Stimulated activated CD4-positive, alpha-beta T cell treated with anti-CD3 and anti-CD28 coated beads, Interleukin-15, amount 100 ng/mL, for 24 hours (primary cell): Measurements from ENCODE around the gene TMPRSS9.

Experiments used
- DNase-seq: peaks from one replicate; pipeline ENCODE4 v3.0.0-alpha.2; 2020

The TMPRSS9 gene

DNA sequence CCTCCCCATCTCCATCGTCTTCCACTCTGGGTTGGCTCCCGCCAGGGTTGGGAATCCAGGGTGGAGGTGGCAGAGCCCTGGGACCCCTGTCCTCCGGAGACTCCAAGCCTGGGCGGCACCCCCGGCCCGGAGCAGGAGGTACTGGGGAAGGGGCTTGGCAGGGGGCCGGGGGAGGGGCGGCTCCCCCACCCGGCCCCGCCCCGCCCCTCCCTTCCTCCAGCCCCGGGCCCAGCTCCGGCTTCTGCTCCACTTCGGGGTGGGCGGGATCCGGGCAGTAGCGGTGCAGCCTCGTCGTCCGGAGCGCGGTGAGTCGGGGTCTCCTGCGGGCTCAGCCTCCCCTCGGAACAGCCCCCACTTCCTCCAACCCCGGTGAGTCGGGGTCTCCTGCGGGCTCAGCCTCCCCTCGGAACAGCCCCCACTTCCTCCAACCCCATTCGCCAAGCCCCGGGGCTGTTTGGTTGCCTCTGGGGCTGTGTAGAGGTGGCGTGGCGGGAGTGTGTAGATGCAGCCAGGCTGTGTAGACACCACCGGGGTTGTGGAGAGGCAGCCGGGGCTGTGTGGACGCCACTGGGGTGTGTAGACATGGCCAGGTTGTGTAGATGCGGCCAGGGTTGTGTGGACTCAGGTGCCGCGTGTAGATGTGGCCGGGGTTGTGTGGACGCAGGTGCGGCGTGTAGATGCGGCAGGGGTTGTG, at the start of gene TMPRSS9:
Gene TMPRSS9, plus strand, starts transcription at position 274 of the 694 bp plus-strand sequence. CDS start 29,521 bp downstream, outside the sequence.
- DNase-seq: no peak

DNA sequence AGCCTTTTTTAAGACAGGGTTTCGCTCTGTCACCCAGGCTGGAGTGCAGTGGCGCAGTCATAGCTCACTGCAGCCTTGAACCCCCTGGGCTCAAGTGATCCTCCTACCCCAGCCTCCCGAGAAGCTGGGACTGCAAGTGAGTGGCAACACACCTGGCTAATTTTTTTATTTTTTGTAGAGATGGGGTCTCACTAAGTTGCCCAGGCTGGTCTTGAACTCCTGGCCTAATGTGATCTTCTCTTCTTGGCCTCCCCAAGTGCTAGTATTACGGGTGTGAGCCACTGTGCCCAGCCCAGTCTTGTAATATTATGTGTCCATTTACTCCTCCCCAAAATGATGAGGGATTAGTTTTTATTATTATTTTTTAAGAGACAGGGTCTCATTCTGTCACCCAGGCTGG, 49.0 kb upstream of the TMPRSS9 start:
- no peak for DNase-seq

DNA sequence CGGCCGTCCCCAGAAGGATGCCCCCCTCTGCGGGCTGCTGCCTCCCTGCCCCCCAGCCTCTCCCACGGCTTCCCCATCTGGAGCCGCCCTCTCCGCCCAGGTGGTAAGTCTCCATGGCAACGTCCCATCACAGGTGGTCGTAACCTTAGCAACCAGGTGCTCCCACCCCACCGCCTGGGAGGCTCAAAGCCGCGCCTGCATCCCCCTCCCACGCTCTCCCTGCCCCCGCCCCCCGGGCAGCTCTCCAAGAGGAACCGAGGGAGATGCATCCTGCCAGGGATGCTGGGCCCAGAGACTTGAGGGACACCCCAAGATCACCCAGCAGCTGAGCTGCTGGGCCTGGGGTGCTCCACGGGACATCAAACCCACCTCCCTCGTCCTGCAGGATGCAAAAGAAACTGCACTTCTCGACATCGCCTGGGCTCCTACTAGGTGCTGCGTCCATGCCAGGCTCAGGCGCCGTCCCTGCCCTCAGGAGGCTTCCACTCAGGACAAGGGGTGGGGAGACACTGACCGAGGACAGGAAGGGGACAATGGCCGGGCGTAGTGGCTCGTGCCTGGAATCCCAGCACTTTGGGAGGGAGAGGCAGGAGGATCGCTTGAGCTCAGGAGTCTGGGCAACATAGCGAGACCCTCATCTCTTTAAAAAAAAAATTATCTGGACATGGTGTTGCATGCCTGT, 47.1 kb upstream of the TMPRSS9 start:
- no peak for DNase-seq

DNA sequence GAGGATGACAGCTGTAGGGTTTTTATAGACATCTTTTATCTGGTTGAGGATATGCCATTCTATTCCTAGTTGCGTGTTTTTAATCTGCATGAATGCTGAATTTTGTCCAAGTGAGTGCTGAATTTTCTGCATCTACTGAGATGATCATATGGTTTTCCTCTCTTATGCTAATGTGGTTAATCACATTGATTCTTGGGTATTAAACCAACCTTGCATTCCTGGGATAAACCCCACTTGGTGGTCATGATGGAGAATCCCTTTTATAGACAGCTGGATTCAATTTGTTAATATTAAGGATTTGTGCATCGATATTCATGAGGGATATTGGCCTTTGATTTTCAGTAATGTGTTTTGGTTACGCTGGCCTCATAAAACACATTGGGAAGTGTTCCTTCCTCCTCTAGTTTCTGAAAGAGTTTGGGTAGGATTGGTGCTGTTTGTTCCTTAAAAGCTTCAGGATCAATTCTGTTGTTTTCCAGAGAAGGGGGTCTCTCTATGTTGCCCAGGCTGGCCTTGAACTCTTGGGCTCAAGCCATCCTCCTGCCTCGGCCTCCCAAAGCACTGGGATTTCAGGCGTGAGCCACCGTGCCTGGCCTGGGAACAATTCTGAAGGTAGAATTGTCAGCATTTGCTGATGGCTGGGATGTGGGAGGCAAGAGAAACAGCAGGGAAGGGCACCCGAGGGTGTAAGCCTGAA, 44.8 kb upstream of the TMPRSS9 start:
- DNase-seq: no peak

DNA sequence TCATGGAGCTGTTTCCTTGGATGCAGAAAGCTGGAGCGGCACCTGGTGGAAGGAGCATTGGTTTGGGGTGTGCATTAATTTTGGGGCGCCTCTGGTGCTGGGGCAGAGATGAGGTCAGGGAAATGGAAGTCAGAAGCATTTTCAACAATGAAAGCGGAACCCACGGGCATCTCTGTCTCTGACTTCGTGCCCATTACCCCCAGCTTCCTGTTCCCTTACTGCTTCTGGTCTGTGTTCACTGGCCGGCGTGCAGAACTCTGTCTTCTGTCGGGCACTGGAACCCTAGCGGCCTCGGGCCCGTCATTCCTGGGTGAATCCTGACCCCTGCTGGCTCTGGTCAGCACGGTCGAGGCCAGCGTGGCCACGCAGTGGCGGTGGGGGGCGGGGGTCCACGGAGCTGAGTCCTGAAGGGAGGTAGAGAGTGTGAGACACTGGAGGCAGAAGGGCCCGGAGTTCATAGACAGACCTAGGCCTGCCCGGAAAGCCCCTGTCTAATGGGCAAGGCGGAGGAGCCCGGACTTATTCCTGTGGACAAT, 44.2 kb upstream of the TMPRSS9 start:
- peak; percentile 32 for DNase-seq

DNA sequence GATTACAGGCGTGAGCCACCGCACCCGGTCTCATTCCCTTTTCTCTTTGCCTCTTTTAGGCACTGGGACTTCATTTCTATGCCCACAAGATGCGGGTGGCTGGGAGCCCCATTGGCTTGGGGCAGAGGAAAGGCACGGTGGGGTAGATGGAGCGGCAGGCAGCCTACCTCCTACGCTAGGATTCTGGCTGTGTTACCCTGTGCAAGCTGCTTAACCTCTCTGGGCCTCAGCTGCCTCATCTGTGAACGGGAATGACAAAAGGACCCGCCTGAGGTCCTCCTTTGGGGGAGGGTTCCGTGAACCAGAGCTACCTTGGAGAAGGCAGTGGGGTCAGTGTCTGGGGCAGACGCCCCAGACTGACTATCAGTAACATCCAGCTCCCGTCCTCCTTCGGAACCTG, 42.8 kb upstream of the TMPRSS9 start:
- DNase-seq: no peak

DNA sequence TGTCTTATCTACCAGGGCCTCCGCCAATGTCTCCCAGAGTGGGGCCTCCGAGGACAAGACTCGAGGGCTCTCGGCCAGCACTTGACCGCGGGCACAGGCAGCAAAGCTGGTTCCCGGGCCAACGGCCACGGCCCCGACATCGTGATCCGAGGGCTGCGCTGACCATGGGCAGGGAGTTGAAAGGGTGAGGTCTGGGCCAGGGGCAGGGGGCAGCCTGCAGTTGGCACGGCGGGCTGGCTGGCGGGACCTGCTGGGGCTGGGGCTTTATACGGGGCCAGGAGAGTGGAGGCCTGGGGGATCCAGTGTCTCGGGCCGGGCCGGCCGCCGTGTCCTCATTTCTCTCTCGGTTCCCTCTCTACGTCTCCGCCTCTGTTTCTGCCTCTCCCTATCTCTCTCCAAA, 42.3 kb upstream of the TMPRSS9 start:
- no peak for DNase-seq

DNA sequence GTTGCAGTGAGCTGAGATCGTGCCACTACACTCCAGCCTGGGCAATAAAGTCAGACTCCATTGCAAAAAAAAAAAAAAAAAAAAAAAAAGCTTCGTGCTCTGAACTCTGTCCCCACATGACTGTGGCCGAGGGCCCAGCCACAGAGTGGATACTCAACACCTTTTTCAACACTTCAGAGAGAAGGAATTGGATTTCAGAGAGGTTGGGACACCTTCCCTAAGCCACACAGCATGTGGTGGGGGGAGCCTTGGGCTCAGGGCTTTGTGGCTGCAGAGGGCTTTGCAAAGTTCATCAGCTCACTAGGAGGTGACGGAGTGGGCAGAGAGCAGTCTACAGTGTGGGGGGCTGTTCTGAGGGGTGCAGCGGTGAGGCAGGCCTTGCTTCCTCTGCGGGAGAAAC, 41.1 kb upstream of the TMPRSS9 start:
- DNase-seq: no peak

DNA sequence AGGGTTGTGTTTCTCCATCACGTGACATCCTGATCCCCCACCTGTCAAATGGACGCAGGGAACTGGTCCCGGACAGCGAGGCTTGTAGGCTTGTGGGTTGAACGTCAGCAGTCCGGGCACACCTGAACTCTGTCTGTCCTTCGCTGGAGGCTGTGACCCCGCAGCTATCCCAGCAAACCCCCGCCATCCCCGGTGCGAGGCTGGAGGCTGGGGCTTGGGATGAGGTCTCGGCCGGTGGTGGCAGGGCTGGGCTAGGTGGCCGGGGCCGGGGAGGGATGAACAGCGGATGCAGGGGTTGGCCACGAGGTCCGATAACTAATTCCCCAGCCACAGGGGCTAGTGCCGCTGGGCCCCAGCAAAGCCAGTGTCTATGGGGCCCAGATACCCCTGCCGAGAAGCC, 40.5 kb upstream of the TMPRSS9 start:
- no peak for DNase-seq

DNA sequence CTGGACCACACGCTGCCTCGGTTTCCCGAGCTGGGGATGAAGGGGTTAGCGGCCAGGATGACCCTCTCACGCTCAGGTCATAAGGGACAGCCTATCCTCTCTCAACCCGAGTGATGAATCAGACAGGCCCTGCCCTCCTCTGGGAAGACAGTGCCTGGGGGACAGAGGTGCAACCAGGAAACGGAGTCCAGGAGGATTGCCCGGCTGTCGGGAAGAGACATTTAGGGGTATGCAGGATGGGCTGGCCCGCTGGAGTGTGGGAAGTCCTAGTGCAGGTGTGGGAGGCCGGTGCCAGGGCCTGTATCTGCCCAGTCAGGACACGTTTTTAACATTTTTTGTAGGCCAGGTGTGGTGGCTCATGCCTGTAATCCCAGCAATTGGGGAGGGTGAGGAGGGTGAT, 40.0 kb upstream of the TMPRSS9 start:
- DNase-seq: no peak

DNA sequence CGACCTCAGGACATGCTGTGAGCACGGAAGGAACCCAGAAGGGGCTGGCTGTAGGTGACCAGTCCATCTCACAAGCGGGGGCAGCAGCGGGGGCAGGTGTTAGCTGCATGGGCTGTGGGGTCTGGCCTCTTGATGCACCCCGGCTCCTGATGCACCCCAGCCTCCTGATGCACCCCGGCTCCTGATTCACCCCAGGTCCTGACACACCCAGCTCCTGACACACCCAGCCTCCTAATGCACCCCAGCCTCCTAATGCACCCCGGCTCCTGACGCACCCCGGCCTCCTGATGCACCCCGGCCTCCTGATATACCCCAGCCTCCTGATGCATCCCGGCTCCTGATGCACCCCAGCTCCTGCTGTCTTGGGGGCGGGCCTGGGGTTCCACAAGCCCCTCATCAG, 39.1 kb upstream of the TMPRSS9 start:
- no peak for DNase-seq

DNA sequence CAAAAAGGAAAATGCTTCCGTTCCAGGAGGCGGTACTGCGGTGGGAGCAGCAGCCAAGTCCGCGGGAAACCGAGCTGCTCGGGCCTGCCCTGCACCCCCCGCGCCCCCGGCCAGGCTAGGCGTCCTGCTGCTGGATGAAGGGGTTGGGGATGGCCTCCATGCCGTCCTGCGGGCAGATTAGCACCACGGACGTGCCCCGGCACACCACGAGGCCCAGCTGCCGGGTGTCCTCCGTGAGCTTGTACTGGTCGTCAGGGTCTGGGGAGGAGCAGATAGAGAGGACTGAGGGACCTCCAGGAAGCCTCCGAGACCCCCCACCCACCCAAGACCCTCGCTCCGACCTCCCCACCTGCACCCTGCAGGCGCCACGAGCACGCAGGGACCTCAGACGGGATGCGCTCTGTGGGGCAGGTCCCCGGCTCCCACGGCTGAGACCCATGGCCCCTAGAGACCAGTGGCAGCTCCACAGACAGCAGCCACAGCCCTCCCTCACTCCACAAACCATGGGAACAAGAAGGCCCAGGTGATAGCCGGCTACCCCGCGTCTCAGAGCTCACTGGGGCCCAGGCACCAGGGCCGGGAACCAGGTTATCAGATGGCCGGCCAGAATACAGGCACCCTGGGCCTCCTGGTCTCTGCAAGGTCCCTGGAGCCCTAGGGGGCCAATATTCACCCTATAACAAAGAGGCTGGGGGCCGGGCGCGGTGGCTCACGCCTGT, 38.3 kb upstream of the TMPRSS9 start:
- no peak for DNase-seq

DNA sequence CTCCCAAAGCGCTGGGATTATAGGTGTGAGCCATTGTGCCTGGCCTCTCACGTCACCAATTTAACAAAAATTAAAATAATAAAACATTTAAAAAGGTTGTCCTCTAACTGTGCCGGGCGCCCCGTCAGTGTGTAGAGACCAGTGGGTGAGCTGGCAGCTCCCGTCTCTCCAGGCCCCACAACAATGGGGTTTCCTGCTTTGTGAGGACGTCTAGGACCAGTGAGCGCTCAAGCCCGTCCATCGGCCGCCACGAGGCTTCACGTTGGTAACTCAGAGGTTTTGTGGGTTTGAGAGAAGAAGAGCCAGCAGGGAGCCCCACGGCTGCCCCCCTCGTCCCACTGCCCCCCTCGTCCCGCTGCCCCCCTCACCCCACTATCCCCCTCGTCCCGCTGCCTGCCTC, 36.4 kb upstream of the TMPRSS9 start:
- DNase-seq: no peak

DNA sequence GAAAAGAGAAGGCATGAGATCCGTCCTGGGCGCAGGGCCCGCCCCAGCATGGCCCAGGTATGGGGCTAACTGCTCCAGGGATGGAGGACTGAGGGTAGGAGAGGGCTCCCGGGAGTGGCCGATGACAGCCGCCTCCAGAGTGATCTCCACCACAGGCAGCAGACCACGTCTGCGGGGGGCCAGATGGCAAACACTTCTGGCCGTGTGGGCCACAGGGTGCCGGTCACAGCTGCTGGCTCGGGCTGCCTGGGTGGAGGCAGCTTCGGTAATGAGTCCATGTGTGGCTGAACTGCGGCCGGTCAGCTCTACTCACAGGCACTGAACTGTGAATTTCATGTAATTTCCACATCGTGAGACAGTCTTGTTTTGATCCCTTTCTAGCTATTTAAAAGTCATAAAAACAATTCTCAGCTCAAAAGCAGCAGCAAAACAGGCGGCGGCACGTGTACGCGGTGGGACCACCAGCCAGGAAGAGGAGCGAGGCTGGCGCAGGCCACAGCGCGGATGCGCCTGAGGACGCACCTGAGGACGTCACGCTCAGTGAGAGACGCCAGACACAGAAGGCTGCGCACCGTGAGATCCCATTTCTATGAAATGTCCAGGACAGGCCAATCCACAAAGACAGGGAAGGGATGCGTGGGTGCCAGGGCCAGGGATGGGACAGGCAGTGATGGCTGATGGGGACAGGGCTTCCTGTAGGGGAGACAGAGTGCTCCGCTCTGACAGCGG, 35.7 kb upstream of the TMPRSS9 start:
- no peak for DNase-seq

DNA sequence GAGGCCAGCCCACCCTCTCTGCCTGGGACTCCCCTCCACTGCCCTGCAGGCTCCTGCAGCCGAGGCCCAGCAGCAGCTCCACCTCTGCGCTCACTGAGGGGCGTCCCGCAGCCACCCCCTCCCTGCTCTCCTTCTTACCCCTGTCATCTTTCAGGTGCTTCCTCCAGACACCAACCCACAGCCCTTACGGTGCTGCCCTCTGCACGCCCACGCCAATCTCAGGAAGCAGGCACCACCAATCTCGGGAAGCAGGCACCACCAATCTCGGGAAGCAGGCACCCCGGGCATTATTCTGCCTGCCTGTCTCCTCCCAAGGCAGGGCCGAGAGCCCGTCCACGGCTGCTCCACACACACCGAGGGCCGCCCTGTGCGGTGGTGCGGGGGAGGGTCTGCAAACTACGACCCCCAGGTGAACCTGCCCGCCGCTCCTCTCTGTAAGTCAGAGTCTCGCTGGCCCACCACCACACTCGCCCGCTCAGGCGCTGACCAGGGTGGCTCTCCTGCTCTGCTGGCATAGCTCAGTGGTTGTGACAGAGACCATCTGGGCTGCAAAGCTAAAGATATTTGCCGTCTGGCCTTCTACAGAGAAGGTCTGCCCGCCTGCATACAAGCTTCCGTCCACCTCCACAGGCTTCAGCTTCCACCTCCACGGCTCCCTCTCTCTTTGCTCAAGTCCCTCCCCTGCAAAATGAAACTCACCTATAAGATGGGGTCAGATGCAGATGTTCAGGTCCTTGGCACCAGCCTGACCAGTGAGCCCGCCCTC, 34.6 kb upstream of the TMPRSS9 start:
- no peak for DNase-seq

DNA sequence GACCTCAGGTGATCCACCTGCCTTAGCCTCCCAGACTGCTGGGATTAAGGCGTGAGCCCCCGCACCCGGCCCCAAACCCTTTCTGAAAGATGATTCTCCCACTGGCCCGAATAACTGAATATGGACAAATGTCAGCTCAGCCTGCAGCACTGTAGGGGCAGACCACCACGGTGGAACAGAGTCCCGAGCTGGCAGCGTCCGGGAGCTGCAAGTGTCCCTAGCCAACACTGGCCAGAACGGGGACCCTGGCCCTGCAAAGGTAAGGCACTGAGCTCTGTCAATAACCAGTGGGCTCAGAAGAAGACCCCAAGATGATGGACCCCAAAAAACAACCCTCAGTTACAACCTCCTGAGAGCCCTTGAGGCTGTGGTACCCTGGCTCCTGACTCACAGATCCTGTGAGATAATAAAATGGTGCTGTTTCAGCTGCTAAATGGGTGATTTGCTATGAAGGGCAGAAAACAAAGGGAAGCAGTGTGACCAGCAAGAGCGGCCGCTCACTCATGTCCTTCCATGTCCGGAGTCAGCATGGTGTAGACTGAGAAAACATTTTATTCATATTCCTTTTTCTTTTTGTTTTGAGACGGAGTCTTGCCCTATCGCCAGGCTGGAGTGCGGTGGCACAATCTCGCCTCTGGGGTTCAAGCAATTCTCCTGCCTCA, 33.2 kb upstream of the TMPRSS9 start:
- no peak for DNase-seq

DNA sequence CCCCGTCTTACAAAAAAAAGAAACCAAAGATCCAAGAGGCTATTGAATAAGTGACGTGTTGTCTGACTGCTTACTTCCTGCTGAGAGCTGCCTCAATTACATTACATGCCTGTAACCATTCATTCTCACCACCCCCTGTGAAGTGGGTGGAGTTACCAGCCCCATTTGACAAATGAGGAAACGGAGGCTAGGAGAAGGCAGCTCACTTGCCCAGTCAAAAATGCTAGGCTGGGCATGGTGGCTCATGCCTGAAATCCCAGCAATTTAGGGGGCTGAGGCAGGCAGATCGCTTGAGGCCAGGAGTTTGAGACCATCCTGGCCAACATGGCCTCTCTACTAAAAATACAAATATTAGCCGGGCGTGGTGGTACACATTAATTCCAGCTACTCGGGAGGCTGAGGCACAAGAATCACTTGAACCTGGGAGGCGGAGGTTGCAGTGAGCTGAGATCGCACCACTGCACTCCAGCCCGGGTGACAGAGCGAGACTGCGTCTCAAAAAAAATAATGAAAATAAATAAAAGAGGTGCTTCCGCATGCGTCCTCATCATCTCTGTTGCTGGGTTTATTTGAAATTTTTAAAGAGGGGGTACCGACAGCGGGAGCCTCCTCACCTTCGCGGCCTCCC, 32.2 kb upstream of the TMPRSS9 start:
- DNase-seq: peak; percentile 82

DNA sequence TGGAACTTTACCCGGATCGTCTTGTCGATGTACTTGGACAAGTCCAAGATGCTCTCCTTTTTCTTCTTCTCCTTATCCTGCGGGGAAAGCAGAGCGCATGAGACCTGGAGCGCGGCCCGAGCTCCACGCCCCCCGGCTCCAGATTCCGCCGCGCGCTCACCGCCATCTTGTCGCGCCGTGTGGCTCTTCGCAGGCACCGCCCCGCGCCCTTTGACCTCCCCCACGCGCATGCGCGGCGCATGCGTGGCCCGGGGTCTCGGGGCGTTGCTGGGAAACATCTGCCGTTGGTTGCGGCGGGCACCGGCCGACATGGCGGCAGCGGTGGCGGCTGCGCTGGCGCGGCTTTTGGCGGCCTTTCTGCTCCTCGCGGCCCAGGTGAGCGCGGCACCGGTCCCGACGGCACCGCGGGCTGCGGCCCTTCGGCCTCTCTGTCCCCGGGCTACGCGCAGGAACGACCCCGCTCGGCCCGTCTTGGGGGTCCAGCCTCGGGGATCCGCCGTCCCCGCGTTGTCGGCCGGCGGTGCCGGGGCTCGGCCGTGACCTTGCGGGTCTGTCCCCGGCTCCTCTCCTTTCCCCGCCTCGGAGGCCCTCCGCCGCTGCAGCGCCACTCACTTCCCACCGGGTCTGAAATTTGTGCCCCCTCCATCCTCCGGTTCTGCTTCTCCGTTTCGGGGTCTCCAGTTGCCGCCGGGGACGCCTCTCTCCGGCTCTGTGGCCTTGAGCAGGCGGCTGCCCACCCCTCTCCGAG, 31.5 kb upstream of the TMPRSS9 start, which contains the start of the genes LSM7 and SPPL2B:
Gene LSM7, minus strand, starts transcription at position 186 of the 748 bp plus-strand sequence. Its CDS starts 20 bp downstream, at position 166.
Gene SPPL2B, plus strand, starts transcription at position 284 of the 748 bp plus-strand sequence. Its CDS starts 26 bp downstream, at position 310.
- peak; percentile 92 for DNase-seq

DNA sequence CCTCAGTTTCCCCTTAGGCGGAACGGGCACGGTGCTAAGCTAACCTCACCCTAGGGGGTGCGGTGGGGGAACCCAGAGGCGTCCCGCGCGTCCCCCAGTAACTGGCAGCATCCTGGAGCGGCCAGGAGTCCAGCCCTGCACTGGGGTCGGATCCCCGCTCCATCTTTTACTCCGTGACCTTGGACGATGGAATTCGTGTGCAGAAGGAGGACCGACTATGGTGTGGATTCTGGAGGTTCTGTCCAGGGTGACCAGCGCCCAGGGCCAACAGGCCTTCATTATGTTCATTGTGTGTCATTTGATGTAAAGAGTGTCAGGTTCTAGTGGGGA, 31.0 kb upstream of the TMPRSS9 start:
- no peak for DNase-seq

DNA sequence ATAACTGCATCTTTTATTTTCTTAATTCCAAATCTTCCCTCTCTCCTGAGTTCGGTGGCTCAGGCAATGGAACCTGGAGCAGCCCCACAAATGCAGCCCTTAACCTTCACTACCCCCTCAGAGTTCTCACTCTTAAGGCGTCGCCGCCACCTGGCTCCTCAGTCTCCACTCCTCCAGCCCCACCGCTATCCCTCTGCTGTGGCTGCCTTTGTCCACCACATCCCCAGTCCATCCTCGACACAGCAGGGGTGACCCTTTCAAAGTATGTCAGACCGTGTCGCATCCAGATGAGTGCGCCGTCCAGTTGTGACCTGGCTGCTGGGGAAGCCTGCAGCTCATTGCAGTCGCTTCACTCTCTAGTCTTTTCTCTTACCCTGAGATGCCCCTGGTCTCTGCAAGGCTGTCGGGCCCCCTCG, 30.6 kb upstream of the TMPRSS9 start:
- DNase-seq: no peak
